HG02588 (cell line): Measurements from ENCODE around the gene GLB1L2.

ENCODE experiments used
- ATAC-seq: cut with Tn5 transposase; IDR thresholded peaks from one replicate; pipeline ENCODE4 v1.9.1; 2021; ENCODE audit warnings: mild to moderate bottlenecking, moderate library complexity; ENCODE audit not compliant: unreplicated experiment

Gene GLB1L2

DNA sequence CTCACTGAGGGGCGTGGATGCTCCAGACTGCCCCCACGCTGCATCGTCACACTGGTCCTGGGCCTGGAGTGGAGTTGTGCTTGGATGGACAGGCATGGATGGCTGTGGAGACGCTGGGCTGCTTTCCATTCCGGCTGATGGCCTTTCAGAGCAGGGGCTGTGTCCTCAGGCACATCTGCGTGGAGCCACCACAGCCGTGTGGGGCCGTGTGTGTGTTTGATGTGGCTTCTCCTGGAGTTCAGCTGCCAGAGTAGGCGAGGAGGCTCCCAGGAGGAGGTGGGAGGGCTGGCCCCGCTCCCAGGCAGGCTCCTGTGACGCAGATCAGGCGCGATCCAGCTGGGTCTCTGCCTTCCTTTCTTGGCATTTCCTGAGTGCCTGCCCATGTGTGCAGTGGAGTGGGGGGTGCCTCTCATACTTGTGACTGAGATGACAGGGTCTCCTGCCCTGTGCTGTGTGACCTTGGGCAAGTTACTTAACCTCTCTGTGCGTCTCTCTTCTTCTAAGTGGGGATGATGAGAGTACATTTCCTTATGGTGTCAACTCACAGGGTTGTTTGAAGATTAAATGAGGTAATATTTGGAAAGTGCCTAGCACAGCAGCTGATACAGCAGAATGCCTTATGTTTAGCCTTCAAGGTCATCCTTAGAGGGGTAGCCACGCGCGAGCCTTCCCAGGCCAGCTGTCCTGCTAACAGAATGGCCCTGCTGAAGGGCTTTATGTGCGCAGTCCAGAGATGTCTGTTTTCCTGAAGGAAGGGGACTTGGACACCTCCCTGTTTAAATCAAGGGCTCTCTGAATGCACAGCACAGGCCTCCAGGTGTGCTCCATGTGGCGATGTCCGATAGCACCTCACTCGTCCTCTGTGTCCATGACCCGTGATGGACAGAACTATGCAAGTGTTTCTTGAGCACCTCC is 33.5 kb downstream of the GLB1L2 start:
- ATAC-seq = no peak

DNA sequence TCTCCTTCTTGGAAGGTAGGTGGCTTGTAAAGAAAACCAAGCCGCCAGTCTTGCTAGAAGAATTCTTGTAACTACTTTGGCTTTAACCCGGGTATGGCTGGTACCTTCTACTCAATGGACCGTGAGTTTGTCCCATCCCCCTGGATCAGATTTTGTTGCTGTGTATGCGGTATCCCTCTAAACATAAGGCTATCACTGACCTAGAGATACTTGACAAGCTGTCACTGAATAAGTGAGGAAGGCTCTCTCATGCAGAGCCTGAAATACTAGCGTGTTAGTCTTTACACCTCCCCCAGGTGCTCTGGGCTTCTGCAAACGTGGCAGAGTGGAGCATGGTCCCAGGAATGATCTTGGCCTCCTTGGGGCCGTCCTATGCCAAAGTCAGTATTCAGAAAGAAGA is 34.5 kb downstream of the GLB1L2 start:
- ATAC-seq = no peak

- no peak for ATAC-seq
Measured at GRCh38 chr11:134367781-134368180, 36.0 kb downstream of the GLB1L2 start.

DNA sequence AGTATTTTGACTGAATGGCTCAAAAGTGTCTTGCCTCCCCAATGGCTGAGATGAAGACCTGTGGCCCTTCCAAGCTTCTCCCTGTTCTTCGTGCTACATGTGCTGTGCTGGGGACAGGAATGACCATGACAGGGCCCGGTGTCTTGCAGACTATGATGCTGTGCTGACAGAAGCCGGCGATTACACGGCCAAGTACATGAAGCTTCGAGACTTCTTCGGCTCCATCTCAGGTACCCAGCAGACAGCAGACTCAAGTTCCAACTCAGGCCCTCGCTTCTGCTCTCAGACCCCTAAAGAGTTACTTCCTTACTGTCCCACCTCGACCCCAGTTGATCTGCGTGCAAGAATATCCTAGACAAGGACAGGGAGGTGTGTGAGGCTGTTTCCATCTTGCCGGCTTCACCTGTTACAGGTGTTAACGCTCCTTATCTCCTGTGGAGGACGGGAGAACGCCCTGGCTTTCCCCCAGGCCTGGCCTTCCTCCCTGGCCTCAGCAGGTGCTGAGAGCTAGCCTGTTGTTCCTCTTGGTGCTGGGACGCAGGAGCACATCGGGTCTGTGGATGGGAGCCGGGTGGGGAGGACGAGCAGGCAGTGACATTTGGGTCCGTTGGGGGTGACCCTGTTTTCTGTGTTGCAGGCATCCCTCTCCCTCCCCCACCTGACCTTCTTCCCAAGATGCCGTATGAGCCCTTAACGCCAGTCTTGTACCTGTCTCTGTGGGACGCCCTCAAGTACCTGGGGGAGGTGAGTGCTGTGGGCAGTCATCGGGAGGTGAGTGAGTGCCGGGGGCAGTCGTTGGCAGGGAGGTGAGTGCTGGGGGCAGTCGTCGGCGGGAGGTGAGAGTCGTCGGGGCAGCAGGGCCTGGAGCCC is 38.1 kb downstream of the GLB1L2 start:
- ATAC-seq = no peak

- no peak for ATAC-seq
Measured at GRCh38 chr11:134370526-134371435, 39.0 kb downstream of the GLB1L2 start.

GRCh38 chr11:134371436-134372185 is 39.8 kb downstream of the GLB1L2 start:
- no peak for ATAC-seq

GRCh38 chr11:134372536-134372935 is 40.7 kb downstream of the GLB1L2 start:
- no peak for ATAC-seq

GRCh38 chr11:134372961-134373360 is 41.2 kb downstream of the GLB1L2 start:
- ATAC-seq = no peak

- no peak for ATAC-seq
Measured at GRCh38 chr11:134373591-134374052, 41.8 kb downstream of the GLB1L2 start.

- no peak for ATAC-seq
Measured at GRCh38 chr11:134374171-134374570, 42.4 kb downstream of the GLB1L2 start.

- no peak for ATAC-seq
Measured at GRCh38 chr11:134374891-134375550, 43.2 kb downstream of the GLB1L2 start.

DNA sequence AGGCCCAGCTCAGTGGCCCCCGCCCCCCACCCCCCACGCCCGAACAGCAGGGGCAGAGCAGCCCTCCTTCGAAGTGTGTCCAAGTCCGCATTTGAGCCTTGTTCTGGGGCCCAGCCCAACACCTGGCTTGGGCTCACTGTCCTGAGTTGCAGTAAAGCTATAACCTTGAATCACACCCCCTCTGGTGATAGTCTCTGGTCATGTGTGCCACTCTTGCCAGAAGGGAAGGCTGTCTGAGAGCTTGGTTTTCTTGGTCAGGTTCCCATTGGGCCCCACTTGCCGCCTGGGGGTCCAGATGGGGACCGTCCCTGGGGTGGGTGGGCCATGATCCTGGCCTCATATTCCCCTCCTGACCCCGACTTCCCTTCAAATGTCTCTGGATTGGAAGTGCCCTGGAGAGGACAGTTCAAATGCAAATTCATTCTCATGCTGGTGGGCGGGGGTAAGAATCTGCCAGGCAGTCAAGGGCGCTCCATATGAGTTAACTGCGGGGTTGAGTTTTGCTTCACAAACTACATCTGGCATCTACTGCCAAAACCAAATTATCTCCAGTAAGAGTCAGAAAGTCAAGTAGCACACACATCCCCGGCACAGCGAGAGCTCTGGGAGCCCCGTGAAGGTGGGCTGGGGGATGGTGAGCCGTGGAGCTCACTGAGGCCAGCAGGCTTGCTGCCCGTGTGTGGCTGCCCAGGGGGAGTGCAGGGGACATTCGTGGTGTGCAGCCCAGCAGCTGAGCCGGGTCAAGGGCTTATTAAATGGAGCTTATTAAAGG is 44.5 kb downstream of the GLB1L2 start:
- ATAC-seq = no peak

- no peak for ATAC-seq
Measured at GRCh38 chr11:134377876-134378275, 46.1 kb downstream of the GLB1L2 start.

DNA sequence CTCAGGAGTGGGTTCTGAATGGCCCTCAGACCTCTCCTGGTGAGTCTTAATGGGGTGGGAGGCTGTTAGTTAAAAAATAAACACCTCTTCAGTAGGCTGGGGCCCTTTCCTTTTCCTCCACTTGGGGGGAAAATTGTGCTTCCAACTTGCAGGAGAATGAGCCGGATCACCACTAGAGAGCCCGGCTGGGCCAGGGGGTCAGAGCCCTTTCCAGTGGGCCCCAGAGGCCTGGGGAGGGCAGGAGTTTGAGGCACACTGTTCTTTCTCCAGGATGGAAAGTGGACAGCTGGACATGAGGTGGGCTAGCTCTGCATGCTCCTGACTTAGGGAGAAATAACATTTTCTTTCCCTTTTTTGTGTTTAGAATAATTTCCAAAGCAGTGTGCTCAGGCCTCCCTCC is 47.5 kb downstream of the GLB1L2 start:
- ATAC-seq = no peak

- no peak for ATAC-seq
Measured at GRCh38 chr11:134380229-134380628, 48.4 kb downstream of the GLB1L2 start.

GRCh38 chr11:134380785-134381184 is 49.0 kb downstream of the GLB1L2 start:
- ATAC-seq = no peak

- no peak for ATAC-seq
Measured at GRCh38 chr11:134382257-134382656, 50.5 kb downstream of the GLB1L2 start.

DNA sequence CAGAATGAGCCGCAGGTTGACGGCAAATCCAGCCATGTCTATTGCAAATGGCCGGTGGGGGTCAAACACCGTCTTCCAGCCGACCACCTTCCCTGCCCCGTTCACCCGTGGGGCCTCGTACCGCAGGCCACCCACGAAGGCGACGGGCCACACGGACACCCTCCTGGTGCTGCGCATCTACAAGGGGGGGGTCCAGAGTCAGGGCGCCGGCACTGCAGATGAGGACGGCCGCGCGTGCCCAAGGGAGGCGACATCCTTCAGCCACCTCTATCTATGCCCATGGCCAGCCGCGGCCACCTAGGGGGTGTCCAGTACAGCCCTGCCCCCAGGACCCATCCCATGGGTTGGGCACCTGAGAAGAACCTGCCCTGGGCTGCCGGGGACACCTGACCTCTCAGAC is 51.0 kb downstream of the GLB1L2 start:
- no peak for ATAC-seq
